H1 (cell line): ENCODE data around the gene MYO18A. TPM values are rescaled to one million over a fixed set of nuclear protein-coding genes. Genes with fewer than 3 reads are reported as not detected.

ENCODE experiments used
- CTCF ChIA-PET: fragments of 300-600 bp; sonication (Branson Sonifier 250); formaldehyde crosslinking; loops from one replicate; lab custom pipeline; 2021; ENCODE audit not compliant: partially characterized antibody; lab: Charles Lee
- POLR2A ChIA-PET: fragments of 300-600 bp; sonication (Branson Sonifier 250); formaldehyde crosslinking; loops from one replicate; lab custom pipeline; 2021; ENCODE audit warnings: inconsistent platforms; ENCODE audit not compliant: partially characterized antibody; lab: Charles Lee
- DNase-seq, 2 experiments: peaks; one replicate each; pipeline versions ENCODE4 v3.0.0 to v3.0.0-alpha.2; 2010 to 2022; ENCODE audit warnings: low spot score in 2 of 2, low read depth in 1 of 2, mixed read lengths in 1 of 2
- FAIRE-seq: peaks from 2 replicates; lab custom pipeline; 2011; peaks lifted over from hg19 to GRCh38; lab: Jason Lieb, UNC
- H2AFZ ChIP-seq: 2 replicates; pipeline ENCODE4 v1.8.1; 2012; ENCODE audit warnings: low read length, inconsistent platforms
- H2AK5ac ChIP-seq: 2 replicates; pipeline ENCODE4 v1.6.1; 2013; ENCODE audit warnings: low read depth, low read length
- H2BK120ac ChIP-seq: replicated peaks from 2 replicates; pipeline ENCODE3; 2013; ENCODE audit warnings: low read depth, low read length, inconsistent platforms
- H2BK12ac ChIP-seq: 2 replicates; pipeline ENCODE4 v1.6.1; 2013; ENCODE audit warnings: low read depth, low read length
- H2BK15ac ChIP-seq: 2 replicates; pipeline ENCODE4 v1.6.1; 2013; ENCODE audit warnings: low read length
- H2BK20ac ChIP-seq: 2 replicates; pipeline ENCODE4 v1.6.1; 2013; ENCODE audit warnings: low read length
- H2BK5ac ChIP-seq: 2 replicates; pipeline ENCODE4 v1.6.1; 2013; ENCODE audit warnings: low read depth, low read length
- H3K14ac ChIP-seq: 2 replicates; pipeline ENCODE4 v1.6.1; 2013; ENCODE audit warnings: inconsistent platforms; ENCODE audit not compliant: insufficient read length
- H3K18ac ChIP-seq: 2 replicates; pipeline ENCODE4 v1.6.1; 2013; ENCODE audit warnings: low read length; ENCODE audit errors: extremely low read depth
- H3K23ac ChIP-seq: 2 replicates; pipeline ENCODE4 v1.6.1; 2013; ENCODE audit warnings: inconsistent platforms; ENCODE audit not compliant: insufficient read length
- H3K23me2 ChIP-seq: 2 replicates; pipeline ENCODE4 v1.6.1; 2013; ENCODE audit warnings: low read depth, low read length
- H3K27ac ChIP-seq: 2 replicates; pipeline ENCODE4 v1.6.1; 2011; ENCODE audit warnings: low read depth, low read length, inconsistent platforms
- H3K27me3 ChIP-seq, 4 experiments: replicated peaks in 1 of 4; 1 replicate in 1 of 4; 2 replicates in 3 of 4; pipeline versions ENCODE4 v1.6.1 to v1.8.1; 2011 to 2013; ENCODE audit warnings: low read length in 3 of 4, mild to moderate bottlenecking in 3 of 4, inconsistent platforms in 2 of 4, mixed read lengths in 2 of 4, moderate library complexity in 1 of 4; ENCODE audit not compliant: control insufficient read depth in 3 of 4, insufficient read depth in 3 of 4; ENCODE audit errors: extremely low read depth in 1 of 4
- H3K36me3 ChIP-seq, 4 experiments: 2 replicates each; pipeline versions ENCODE4 v1.6.1 to v1.8.1; 2011 to 2013; ENCODE audit warnings: mild to moderate bottlenecking in 4 of 4, low read length in 3 of 4, moderate library complexity in 2 of 4, control low read depth in 1 of 4, inconsistent platforms in 1 of 4; ENCODE audit not compliant: insufficient read depth in 4 of 4, control insufficient read depth in 2 of 4
- H3K4ac ChIP-seq: replicated peaks from 2 replicates; pipeline ENCODE3; 2013; ENCODE audit warnings: low read length, low read depth, mixed read lengths, inconsistent platforms; ENCODE audit not compliant: insufficient read length
- H3K4me1 ChIP-seq, 4 experiments: replicated peaks in 1 of 4; 1 replicate in 1 of 4; 2 replicates in 3 of 4; pipeline versions ENCODE4 v1.6.1 to v1.8.1; 2011 to 2013; ENCODE audit warnings: low read length in 3 of 4, inconsistent platforms in 2 of 4, mixed read lengths in 1 of 4; ENCODE audit not compliant: insufficient read depth in 4 of 4, control insufficient read depth in 3 of 4
- H3K4me2 ChIP-seq, 2 experiments: 2 replicates each; pipeline versions ENCODE4 v1.6.1 to v1.8.1; 2011 to 2013; ENCODE audit warnings: low read depth in 2 of 2, low read length in 2 of 2, control low read depth in 1 of 2, inconsistent platforms in 1 of 2, mild to moderate bottlenecking in 1 of 2; ENCODE audit not compliant: insufficient read depth in 1 of 2
- H3K4me3 ChIP-seq, 4 experiments: fragments of 200-600, 300-600 bp in 1 of 4; sonication (generic), shearing (Covaris generic), sonication (Bioruptor Twin) in 1 of 4; 2 replicates each; pipeline versions ENCODE4 v1.5.1 to v1.8.1; 2011 to 2016; ENCODE audit warnings: low read length in 4 of 4, low read depth in 3 of 4, control low read depth in 2 of 4, inconsistent platforms in 2 of 4, mild to moderate bottlenecking in 2 of 4, mixed read lengths in 1 of 4, moderate library complexity in 1 of 4; ENCODE audit not compliant: insufficient read depth in 2 of 4; ENCODE audit errors: extremely low read depth in 1 of 4
- H3K56ac ChIP-seq: replicated peaks from 2 replicates; pipeline ENCODE3; 2013; ENCODE audit warnings: low read depth, mild to moderate bottlenecking, mixed read lengths, low read length, inconsistent platforms; ENCODE audit not compliant: insufficient read length
- H3K79me1 ChIP-seq: 2 replicates; pipeline ENCODE4 v1.6.1; 2013; ENCODE audit warnings: low read depth, low read length, control low read depth
- H3K79me2 ChIP-seq, 2 experiments: 2 replicates each; pipeline versions ENCODE4 v1.6.1 to v1.8.1; 2012 to 2013; ENCODE audit warnings: low read length in 2 of 2, mild to moderate bottlenecking in 2 of 2, inconsistent platforms in 1 of 2; ENCODE audit not compliant: insufficient read depth in 2 of 2, control insufficient read depth in 1 of 2
- H3K9ac ChIP-seq, 4 experiments: replicated peaks in 1 of 4; 1 replicate in 1 of 4; 2 replicates in 3 of 4; pipeline versions ENCODE4 v1.6.1 to v1.8.1; 2011 to 2013; ENCODE audit warnings: low read depth in 3 of 4, low read length in 3 of 4, control low read depth in 2 of 4, mild to moderate bottlenecking in 2 of 4, moderate library complexity in 2 of 4, inconsistent platforms in 1 of 4; ENCODE audit errors: extremely low read depth in 1 of 4
- H3K9me3 ChIP-seq, 2 experiments: 2 replicates each; pipeline versions ENCODE4 v1.6.1 to v1.8.1; 2012 to 2013; ENCODE audit warnings: mild to moderate bottlenecking in 2 of 2, moderate library complexity in 2 of 2, control low read depth in 1 of 2, inconsistent platforms in 1 of 2, low read depth in 1 of 2, low read length in 1 of 2, mixed read lengths in 1 of 2; ENCODE audit not compliant: insufficient read depth in 2 of 2
- H4K20me1 ChIP-seq, 2 experiments: replicated peaks in 1 of 2; 2 replicates each; pipeline versions ENCODE3 to v1.8.1; 2011 to 2013; ENCODE audit warnings: inconsistent platforms in 2 of 2, low read length in 2 of 2, mild to moderate bottlenecking in 1 of 2; ENCODE audit not compliant: insufficient read depth in 2 of 2, control insufficient read depth in 1 of 2
- H4K5ac ChIP-seq: 2 replicates; pipeline ENCODE4 v1.6.1; 2013; ENCODE audit warnings: low read length, low read depth, mixed read lengths, inconsistent platforms; ENCODE audit not compliant: insufficient read length
- H4K8ac ChIP-seq: 2 replicates; pipeline ENCODE4 v1.8.0; 2013; ENCODE audit warnings: mild to moderate bottlenecking, moderate library complexity, low read length, inconsistent platforms; ENCODE audit not compliant: insufficient read depth; ENCODE audit errors: extremely low read depth
- H4K91ac ChIP-seq: replicated peaks from 2 replicates; pipeline ENCODE3; 2013; ENCODE audit warnings: low read length, mixed read lengths, inconsistent platforms; ENCODE audit not compliant: insufficient read length
- BACH1 ChIP-seq: IDR thresholded peaks from 2 replicates; pipeline ENCODE4 v1.6.1; 2012; ENCODE audit warnings: low read length, improper control_type of control experiment
- GABPA ChIP-seq: IDR thresholded peaks from 2 replicates; pipeline ENCODE4 v1.6.1; 2011; ENCODE audit warnings: mild to moderate bottlenecking, low read length, moderate library complexity, borderline replicate concordance; ENCODE audit not compliant: insufficient read depth
- HDAC2 ChIP-seq, 2 experiments: fragments of 300-600 bp in 1 of 2; sonication (generic) in 1 of 2; IDR thresholded peaks; 2 replicates each; pipeline ENCODE4 v1.6.1; 2011 to 2012; ENCODE audit warnings: low read depth in 2 of 2, low read length in 2 of 2, mild to moderate bottlenecking in 2 of 2, moderate library complexity in 2 of 2, borderline replicate concordance in 1 of 2, inconsistent platforms in 1 of 2
- KDM5A ChIP-seq: fragments of 200-600 bp; IDR thresholded peaks from 2 replicates; pipeline ENCODE4 v1.7.1; 2012; ENCODE audit warnings: mild to moderate bottlenecking, low read length, inconsistent platforms, mixed read lengths
- NRF1 ChIP-seq: IDR thresholded peaks from 2 replicates; pipeline ENCODE4 v1.6.1; 2011; ENCODE audit warnings: mild to moderate bottlenecking, low read depth, low read length, improper control_type of control experiment
- POLR2AphosphoS5 ChIP-seq: IDR thresholded peaks from 2 replicates; pipeline ENCODE4 v1.6.1; 2011; ENCODE audit warnings: low read depth, low read length
- RAD21 ChIP-seq, 2 experiments: IDR thresholded peaks in 1 of 2; conservative IDR thresholded peaks in 1 of 2; 2 replicates each; pipeline ENCODE4 v1.6.1; 2011; ENCODE audit warnings: low read depth in 2 of 2, low read length in 2 of 2, improper control_type of control experiment in 1 of 2, inconsistent platforms in 1 of 2, mild to moderate bottlenecking in 1 of 2, moderate library complexity in 1 of 2
- RFX5 ChIP-seq: IDR thresholded peaks from 2 replicates; pipeline ENCODE4 v1.6.1; 2011; ENCODE audit warnings: low read depth, low read length, improper control_type of control experiment, borderline replicate concordance
- RNF2 ChIP-seq: fragments of 200-900, 300-1000 bp; sonication (generic); IDR thresholded peaks from 2 replicates; pipeline ENCODE4 v1.7.1; 2016; ENCODE audit warnings: borderline replicate concordance, low read depth, mild to moderate bottlenecking, antibody characterized with exemption, low read length; ENCODE audit not compliant: poor library complexity, severe bottlenecking; ENCODE audit errors: missing control alignments
- SAP30 ChIP-seq: fragments of 300-600 bp; sonication (generic); IDR thresholded peaks from 2 replicates; pipeline ENCODE4 v1.7.1; 2012; ENCODE audit warnings: low read length, moderate library complexity, mild to moderate bottlenecking, inconsistent platforms; ENCODE audit not compliant: insufficient read depth, insufficient replicate concordance
- WGBS, 2 experiments: shearing (Covaris generic) in 1 of 2; methylation state at CpG; one replicate each; pipeline versions ENCODE4 v1.1.6 to v1.1.7; 2013 to 2015; ENCODE audit warnings: low lambda C conversion rate in 2 of 2, mixed read lengths in 2 of 2, inconsistent platforms in 1 of 2, low coverage in 1 of 2, missing lambda C conversion rate in 1 of 2; ENCODE audit not compliant: insufficient replicate concordance in 2 of 2, insufficient coverage in 1 of 2, insufficient read length in 1 of 2; ENCODE audit errors: extremely low coverage in 1 of 2, missing lambda C conversion rate in 1 of 2; 5-methylcytosine and 5-hydroxymethylcytosine counted together
- polyA plus RNA-seq, 7 experiments: library from polyadenylated mRNA; depleted of rRNA in 3 of 7; stranded (reverse) in 5 of 7; unstranded in 2 of 7; fragments of >200 nt in 5 of 7; fragments of 200-250 nt in 2 of 7; gene quantifications; 1 replicate in 5 of 7; 2 replicates in 1 of 7; 4 replicates in 1 of 7; pipeline versions ENCODE4 v1.2.1 to v1.2.3, GENCODE V29; 2011 to 2013; ENCODE audit warnings: missing spikeins in 2 of 7, mixed read lengths in 2 of 7
- total RNA-seq: library from RNA; stranded (reverse); fragmentation: NEBNext Ultra II Directional; extraction: Animal tissue kit (Norgen Biotek cat#: 25700); gene quantifications from 2 replicates; pipeline ENCODE4 v1.2.1, GENCODE V29; 2021
- TF ChIP-seq, protein P1 (sequence below): IDR thresholded peaks from 2 replicates; pipeline ENCODE4 v1.6.1; 2011; ENCODE audit warnings: low read length, improper control_type of control experiment

The MYO18A gene
- total and polyA plus RNA-seq, 2 of the 8 experiments (the other 6 are each of a cell fraction or from before 2014, with no cell fraction given) = 7.6 to 43.8 TPM

DNA sequence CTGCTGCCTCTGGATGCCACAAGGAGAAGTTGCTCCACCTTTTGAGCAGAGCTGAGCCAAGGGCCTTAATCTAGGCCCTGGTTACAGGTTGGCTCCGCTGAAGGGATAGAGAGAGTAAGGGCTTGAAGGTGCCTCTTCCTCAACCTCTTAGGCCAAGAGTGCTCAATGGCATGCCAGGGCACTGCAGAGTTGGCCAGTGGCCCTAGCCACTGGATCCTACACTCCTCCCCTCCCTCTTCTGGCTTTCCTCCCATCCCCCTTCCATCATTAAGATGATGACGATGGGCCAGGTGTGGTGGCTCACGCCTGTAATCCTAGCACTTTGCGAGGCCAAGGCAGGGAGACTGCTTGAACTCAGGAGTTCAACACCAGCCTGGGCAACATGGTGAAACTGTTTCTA is 50.5 kb downstream of the MYO18A start:
- POLR2A ChIA-PET = interaction anchor here (1.6 kb wide), 1 partner anchor 10 kb away, joined by 6 read pairs; no protein-coding TSS in a partner anchor
- TF ChIP-seq GABPA (no peak), KDM5A (no peak), RNF2 (no peak), NRF1 (no peak), BACH1 (no peak), SAP30 (no peak), RFX5 (no peak), POLR2AphosphoS5 (no peak), RAD21 (IDR thresholded peaks at IDR 0.05 in 1 of 2, conservative IDR thresholded peaks at IDR 0.05 in 1 of 2; ENCODE audit: low read depth in 2 of 2, low read length in 2 of 2) (no peak), HDAC2 (IDR thresholded peaks at IDR 0.05; ENCODE audit: borderline replicate concordance in 1 of 2, low read depth in 2 of 2, low read length in 2 of 2) (no peak)
- TF ChIP-seq, protein P1, sequence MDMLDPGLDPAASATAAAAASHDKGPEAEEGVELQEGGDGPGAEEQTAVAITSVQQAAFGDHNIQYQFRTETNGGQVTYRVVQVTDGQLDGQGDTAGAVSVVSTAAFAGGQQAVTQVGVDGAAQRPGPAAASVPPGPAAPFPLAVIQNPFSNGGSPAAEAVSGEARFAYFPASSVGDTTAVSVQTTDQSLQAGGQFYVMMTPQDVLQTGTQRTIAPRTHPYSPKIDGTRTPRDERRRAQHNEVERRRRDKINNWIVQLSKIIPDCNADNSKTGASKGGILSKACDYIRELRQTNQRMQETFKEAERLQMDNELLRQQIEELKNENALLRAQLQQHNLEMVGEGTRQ = no peak

More for the DNA sequence above, 50.5 kb downstream of the MYO18A start:
- Histone ChIP-seq H3K9me3 (no peaks in the 10 kb centered on the region), H4K5ac (no peak overlapping the region), H2BK120ac (no peak overlapping the region), H3K27me3 (no peaks in the 10 kb centered on the region), H3K36me3 (no peaks in the 10 kb centered on the region), H2BK15ac (no peak overlapping the region), H3K9ac (no peak overlapping the region), H3K4me3 (no peak overlapping the region), H3K79me2 (no peaks in the 10 kb centered on the region), H2BK12ac (no peak overlapping the region), H3K14ac (no peak overlapping the region), H2AK5ac (no peak overlapping the region), H3K4me2 (no peak overlapping the region), H3K56ac (no peak overlapping the region), H4K91ac (no peak overlapping the region), H3K23me2 (0 out of 2 replicates have a peak, but pooled peaks cover 2% of the 10 kb centered on the region), H4K8ac (no peak overlapping the region), H2BK5ac (no peak overlapping the region), H3K79me1 (peaks cover 8% of the 10 kb centered on the region), H4K20me1 (peaks cover 0 to 3% of the 10 kb centered on the region in 2 experiments), H3K4ac (no peak overlapping the region), H3K23ac (no peak overlapping the region), H3K18ac (no peak overlapping the region), H2AFZ (no peak overlapping the region), H2BK20ac (no peak overlapping the region), H3K4me1 (peaks cover 13 to 25% (median 15%) of the 10 kb centered on the region in 4 experiments), H3K27ac (no peak overlapping the region)
- DNase-seq = no peak
- CTCF ChIA-PET = interaction anchor here (0.6 to 24.2 kb wide), 6 partner anchors 12 to 176 kb away, joined by 3 to 511 read pairs (median 8); no protein-coding TSS in a partner anchor
- 83% methylated on average over 4 of the region's 4 CpGs; no CpG with 5 or more reads in 1 of the 2 experiments for WGBS, 2 experiments
- no peak for FAIRE-seq
